HEK293T (cell line): Measurements from ENCODE around the gene FAM118B.

Source experiments
- CTCF ChIA-PET: fragments of 350-600 bp; formaldehyde crosslinking; extraction: SDS; loops from one replicate; lab custom pipeline; 2021; ENCODE audit warnings: antibody characterized with exemption, inconsistent platforms; lab: Yijun Ruan, JAX
- POLR2A ChIA-PET: fragments of 350-600 bp; formaldehyde crosslinking; extraction: SDS; loops from one replicate; lab custom pipeline; 2020; ENCODE audit warnings: antibody characterized with exemption, inconsistent platforms; lab: Yijun Ruan, JAX
- DNase-seq: peaks from one replicate; pipeline ENCODE4 v3.0.0; 2012; ENCODE audit warnings: mixed read lengths; ENCODE audit errors: extremely low spot score
- ARNT ChIP-seq: fragments of 450-650 bp; IDR thresholded peaks from 2 replicates; pipeline ENCODE4 v1.6.1; 2017; ENCODE audit warnings: mild to moderate bottlenecking
- BHLHE40 ChIP-seq: fragments of 450-650 bp; IDR thresholded peaks from 2 replicates; pipeline ENCODE4 v1.6.1; 2016; ENCODE audit warnings: mild to moderate bottlenecking, moderate library complexity, borderline replicate concordance
- CTBP1 ChIP-seq: fragments of 450-650 bp; IDR thresholded peaks from 2 replicates; pipeline ENCODE4 v1.6.1; 2016; ENCODE audit warnings: borderline replicate concordance
- ELF4 ChIP-seq: fragments of 450-650 bp; IDR thresholded peaks from 2 replicates; pipeline ENCODE4 v1.6.1; 2017; ENCODE audit warnings: antibody characterized with exemption
- FOXA1 ChIP-seq: fragments of 450-650 bp; IDR thresholded peaks from 2 replicates; pipeline ENCODE4 v1.6.1; 2016; ENCODE audit warnings: mild to moderate bottlenecking
- FOXK2 ChIP-seq: fragments of 450-650 bp; IDR thresholded peaks from 2 replicates; pipeline ENCODE4 v1.6.1; 2016; ENCODE audit warnings: mild to moderate bottlenecking
- FOXM1 ChIP-seq: fragments of 450-650 bp; IDR thresholded peaks from 2 replicates; pipeline ENCODE4 v1.6.1; 2017; ENCODE audit warnings: mild to moderate bottlenecking, borderline replicate concordance
- HDGF ChIP-seq: fragments of 450-650 bp; IDR thresholded peaks from 2 replicates; pipeline ENCODE4 v1.6.1; 2017; ENCODE audit warnings: antibody characterized with exemption, borderline replicate concordance
- L3MBTL2 ChIP-seq: fragments of 450-650 bp; conservative IDR thresholded peaks from 2 replicates; pipeline ENCODE4 v1.6.1; 2016; ENCODE audit warnings: mild to moderate bottlenecking
- LEF1 ChIP-seq: fragments of 450-650 bp; IDR thresholded peaks from 2 replicates; pipeline ENCODE4 v1.6.1; 2017; ENCODE audit warnings: mild to moderate bottlenecking, borderline replicate concordance
- NFRKB ChIP-seq: fragments of 450-650 bp; IDR thresholded peaks from 2 replicates; pipeline ENCODE4 v1.6.1; 2016; ENCODE audit warnings: mild to moderate bottlenecking, moderate library complexity
- PKNOX1 ChIP-seq: fragments of 450-650 bp; IDR thresholded peaks from 2 replicates; pipeline ENCODE4 v1.6.1; 2016
- SP1 ChIP-seq: fragments of 450-650 bp; IDR thresholded peaks from 2 replicates; pipeline ENCODE4 v1.6.1; 2017
- SUZ12 ChIP-seq: fragments of 450-650 bp; IDR thresholded peaks from 2 replicates; pipeline ENCODE4 v1.6.1; 2016; ENCODE audit warnings: mild to moderate bottlenecking
- TARDBP ChIP-seq: fragments of 450-650 bp; IDR thresholded peaks from 2 replicates; pipeline ENCODE4 v1.6.1; 2016
- ZNF384 ChIP-seq: fragments of 450-650 bp; IDR thresholded peaks from 2 replicates; pipeline ENCODE4 v1.6.1; 2016

FAM118B gene

GRCh38 chr11:126226334-126227084 lies 14.9 kb downstream of the FAM118B start:
- TF ChIP-seq SUZ12, result no peak
- no peak for TF ChIP-seq TARDBP
- TF ChIP-seq CTBP1, result no peak

GRCh38 chr11:126229858-126230540 lies 18.4 kb downstream of the FAM118B start:
- ChIA-PET CTCF (no interaction called here), POLR2A (no interaction called here)
- TF ChIP-seq ELF4, result no peak
- TF ChIP-seq PKNOX1, result no peak
- no peak for DNase-seq

More at GRCh38 chr11:126226334-126227084, 14.9 kb downstream of the FAM118B start:
- ChIA-PET POLR2A (no interaction called here), CTCF (no interaction called here)
- DNase-seq, result no peak

- no peak for DNase-seq
- POLR2A ChIA-PET, result no interaction called here
- TF ChIP-seq NFRKB (no peak), ELF4 (no peak)
- CTCF ChIA-PET, result no interaction called here
Measured at GRCh38 chr11:126231725-126232459, 20.3 kb downstream of the FAM118B start.

- POLR2A ChIA-PET, result no interaction called here
- no peak for DNase-seq
- CTCF ChIA-PET, result no interaction called here
- no peak for TF ChIP-seq BHLHE40
- TF ChIP-seq HDGF, result no peak
Measured at GRCh38 chr11:126232683-126233082, 21.1 kb downstream of the FAM118B start.

- DNase-seq, result no peak
- ChIA-PET CTCF (no interaction called here), POLR2A (no interaction called here)
- TF ChIP-seq NFRKB (no peak), FOXK2 (no peak), BHLHE40 (no peak), ZNF384 (no peak), PKNOX1 (no peak), HDGF (no peak), L3MBTL2 (no peak), FOXA1 (no peak)
Measured at GRCh38 chr11:126233391-126233790, 21.8 kb downstream of the FAM118B start.

- ChIA-PET POLR2A (interaction anchor here (1.2 kb wide), 1 partner anchor 22 kb away, joined by 3 read pairs; the partner anchor contains the start of genes FOXRED1 and SRPRA), CTCF (no interaction called here)
- DNase-seq, result no peak
- TF ChIP-seq ZNF384 (no peak), BHLHE40 (no peak), FOXK2 (no peak), NFRKB (no peak), SP1 (no peak), CTBP1 (no peak), PKNOX1 (no peak), FOXM1 (no peak)
Measured at GRCh38 chr11:126246636-126247035, 35.1 kb downstream of the FAM118B start.

- ChIA-PET CTCF (no interaction called here), POLR2A (interaction anchor here (1.0 kb wide), 1 partner anchor 16 kb away, joined by 3 read pairs; the partner anchor contains the start of genes FOXRED1 and SRPRA)
- TF ChIP-seq FOXK2 (no peak), ARNT (no peak), CTBP1 (no peak), SP1 (no peak), NFRKB (no peak), ELF4 (no peak), FOXA1 (no peak), SUZ12 (no peak), HDGF (no peak), BHLHE40 (no peak), LEF1 (no peak), PKNOX1 (no peak), TARDBP (no peak), L3MBTL2 (no peak), FOXM1 (no peak), ZNF384 (no peak)
- no peak for DNase-seq
Measured at GRCh38 chr11:126253265-126253664, 41.7 kb downstream of the FAM118B start.
